ENCODE data around the gene LRRC28.
A peak's percentile ranks its signal among the peaks of the same experiment; 100 is the strongest.

LRRC28 gene

DNA sequence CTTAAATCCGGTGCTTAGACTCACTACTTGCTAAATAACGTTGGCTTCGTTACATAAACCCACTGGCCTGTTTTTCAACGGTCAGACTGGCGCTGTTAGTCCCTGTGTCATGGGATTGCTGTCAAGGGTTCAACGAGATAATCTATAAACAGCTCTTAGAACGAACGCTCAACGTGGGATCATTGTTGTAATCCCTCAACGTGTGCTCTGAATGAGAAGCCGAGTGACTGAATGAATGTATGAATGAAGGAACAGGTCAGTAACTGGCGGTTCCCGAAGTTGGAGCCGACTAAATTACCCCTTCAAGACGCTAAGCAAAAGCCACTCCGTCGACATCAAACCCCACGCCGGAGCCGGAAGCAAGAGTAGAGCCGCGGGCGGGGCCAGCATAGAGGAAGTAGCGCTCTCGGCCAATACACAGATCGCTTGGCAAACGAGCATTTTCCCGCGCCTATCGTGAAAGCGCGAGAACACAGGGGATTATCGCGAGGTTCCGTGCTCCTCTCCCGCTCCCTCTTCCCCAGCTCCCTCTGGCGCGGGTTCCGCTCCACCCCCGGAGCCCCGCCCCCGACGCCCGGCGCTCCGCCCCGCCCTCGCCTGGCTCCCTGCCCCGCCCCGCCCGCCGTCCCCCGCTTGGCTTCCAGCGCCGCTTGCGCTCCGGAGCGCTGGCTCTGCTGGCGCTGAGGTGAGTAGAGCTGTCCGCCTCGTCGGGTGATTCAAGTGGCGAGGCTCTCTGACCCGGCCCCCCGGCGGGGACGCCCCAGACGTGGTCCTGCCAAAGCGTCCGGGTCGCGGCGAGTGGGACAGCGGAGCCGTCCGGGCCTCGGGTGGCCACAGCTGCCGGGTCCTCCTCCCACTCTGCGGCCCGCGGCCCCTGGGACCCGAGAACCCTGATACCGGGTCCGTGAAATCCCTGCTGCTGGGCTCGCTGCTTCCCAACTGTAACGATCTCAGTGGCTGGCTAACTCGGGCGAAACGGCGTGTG is at the start of gene LRRC28 (continued):
- TF ChIP-seq ZFP37 (tag by site-specific recombination; IDR thresholded peaks at IDR 0.05) (peak; percentile 55), ZNF660 (tag by site-specific recombination; IDR thresholded peaks at IDR 0.05) (peak; percentile 73), KLF7 (tag by site-specific recombination; IDR thresholded peaks at IDR 0.05; ENCODE audit: borderline replicate concordance) (no peak), ZNF16 (tag by site-specific recombination; IDR thresholded peaks at IDR 0.05; ENCODE audit: low read depth) (no peak), ZNF518A (tag by site-specific recombination; conservative IDR thresholded peaks at IDR 0.05; ENCODE audit: low read depth) (peak; percentile 75), ZNF830 (tag by site-specific recombination; IDR thresholded peaks at IDR 0.05; ENCODE audit: low read depth) (no peak), ZNF292 (tag by site-specific recombination; IDR thresholded peaks at IDR 0.05; ENCODE audit: borderline replicate concordance, low read depth) (no peak), ZNF169 (tag by site-specific recombination; IDR thresholded peaks at IDR 0.05) (no peak), ZNF654 (tag by site-specific recombination; IDR thresholded peaks at IDR 0.05; ENCODE audit: low read depth) (no peak), ZNF112 (tag by site-specific recombination; IDR thresholded peaks at IDR 0.05) (no peak), ZNF221 (tag by site-specific recombination; IDR thresholded peaks at IDR 0.05; ENCODE audit: borderline replicate concordance) (no peak), GLI2 (tag by site-specific recombination; IDR thresholded peaks at IDR 0.05; ENCODE audit: borderline replicate concordance, low read depth) (no peak), ZNF280C (tag by site-specific recombination; IDR thresholded peaks at IDR 0.05) (no peak), ZNF211 (tag by site-specific recombination; IDR thresholded peaks at IDR 0.05; ENCODE audit: low read depth) (no peak), ZNF157 (tag by site-specific recombination; IDR thresholded peaks at IDR 0.05) (no peak), ZNF792 (tag by site-specific recombination; IDR thresholded peaks at IDR 0.05) (0 out of 2 replicates have a peak, but pooled peaks have one; percentile 15), ZNF791 (tag by site-specific recombination; IDR thresholded peaks at IDR 0.05) (no peak), BCL11B (tag by site-specific recombination; IDR thresholded peaks at IDR 0.05; ENCODE audit: low read depth) (no peak), SP2 (tag by site-specific recombination; IDR thresholded peaks at IDR 0.05) (peak; percentile 97), ZNF48 (tag by site-specific recombination; IDR thresholded peaks at IDR 0.05) (no peak)
- TF ChIP-seq, protein P1, sequence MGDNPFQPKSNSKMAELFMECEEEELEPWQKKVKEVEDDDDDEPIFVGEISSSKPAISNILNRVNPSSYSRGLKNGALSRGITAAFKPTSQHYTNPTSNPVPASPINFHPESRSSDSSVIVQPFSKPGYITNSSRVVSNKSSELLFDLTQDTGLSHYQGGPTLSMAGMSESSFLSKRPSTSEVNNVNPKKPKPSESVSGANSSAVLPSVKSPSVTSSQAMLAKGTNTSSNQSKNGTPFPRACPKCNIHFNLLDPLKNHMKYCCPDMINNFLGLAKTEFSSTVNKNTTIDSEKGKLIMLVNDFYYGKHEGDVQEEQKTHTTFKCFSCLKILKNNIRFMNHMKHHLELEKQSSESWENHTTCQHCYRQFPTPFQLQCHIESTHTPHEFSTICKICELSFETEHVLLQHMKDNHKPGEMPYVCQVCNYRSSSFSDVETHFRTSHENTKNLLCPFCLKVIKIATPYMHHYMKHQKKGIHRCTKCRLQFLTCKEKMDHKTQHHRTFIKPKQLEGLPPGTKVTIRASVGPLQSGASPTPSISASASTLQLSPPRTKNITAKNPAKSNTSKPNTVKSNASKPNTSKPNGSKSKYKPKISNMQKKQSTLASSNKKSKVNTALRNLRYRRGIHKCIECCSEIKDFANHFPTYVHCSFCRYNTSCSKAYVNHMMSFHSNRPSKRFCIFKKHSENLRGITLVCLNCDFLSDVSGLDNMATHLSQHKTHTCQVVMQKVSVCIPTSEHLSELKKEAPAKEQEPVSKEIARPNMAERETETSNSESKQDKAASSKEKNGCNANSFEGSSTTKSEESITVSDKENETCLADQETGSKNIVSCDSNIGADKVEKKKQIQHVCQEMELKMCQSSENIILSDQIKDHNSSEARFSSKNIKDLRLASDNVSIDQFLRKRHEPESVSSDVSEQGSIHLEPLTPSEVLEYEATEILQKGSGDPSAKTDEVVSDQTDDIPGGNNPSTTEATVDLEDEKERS (tag by site-specific recombination; IDR thresholded peaks at IDR 0.05), result no peak
- TF ChIP-seq, protein P2, sequence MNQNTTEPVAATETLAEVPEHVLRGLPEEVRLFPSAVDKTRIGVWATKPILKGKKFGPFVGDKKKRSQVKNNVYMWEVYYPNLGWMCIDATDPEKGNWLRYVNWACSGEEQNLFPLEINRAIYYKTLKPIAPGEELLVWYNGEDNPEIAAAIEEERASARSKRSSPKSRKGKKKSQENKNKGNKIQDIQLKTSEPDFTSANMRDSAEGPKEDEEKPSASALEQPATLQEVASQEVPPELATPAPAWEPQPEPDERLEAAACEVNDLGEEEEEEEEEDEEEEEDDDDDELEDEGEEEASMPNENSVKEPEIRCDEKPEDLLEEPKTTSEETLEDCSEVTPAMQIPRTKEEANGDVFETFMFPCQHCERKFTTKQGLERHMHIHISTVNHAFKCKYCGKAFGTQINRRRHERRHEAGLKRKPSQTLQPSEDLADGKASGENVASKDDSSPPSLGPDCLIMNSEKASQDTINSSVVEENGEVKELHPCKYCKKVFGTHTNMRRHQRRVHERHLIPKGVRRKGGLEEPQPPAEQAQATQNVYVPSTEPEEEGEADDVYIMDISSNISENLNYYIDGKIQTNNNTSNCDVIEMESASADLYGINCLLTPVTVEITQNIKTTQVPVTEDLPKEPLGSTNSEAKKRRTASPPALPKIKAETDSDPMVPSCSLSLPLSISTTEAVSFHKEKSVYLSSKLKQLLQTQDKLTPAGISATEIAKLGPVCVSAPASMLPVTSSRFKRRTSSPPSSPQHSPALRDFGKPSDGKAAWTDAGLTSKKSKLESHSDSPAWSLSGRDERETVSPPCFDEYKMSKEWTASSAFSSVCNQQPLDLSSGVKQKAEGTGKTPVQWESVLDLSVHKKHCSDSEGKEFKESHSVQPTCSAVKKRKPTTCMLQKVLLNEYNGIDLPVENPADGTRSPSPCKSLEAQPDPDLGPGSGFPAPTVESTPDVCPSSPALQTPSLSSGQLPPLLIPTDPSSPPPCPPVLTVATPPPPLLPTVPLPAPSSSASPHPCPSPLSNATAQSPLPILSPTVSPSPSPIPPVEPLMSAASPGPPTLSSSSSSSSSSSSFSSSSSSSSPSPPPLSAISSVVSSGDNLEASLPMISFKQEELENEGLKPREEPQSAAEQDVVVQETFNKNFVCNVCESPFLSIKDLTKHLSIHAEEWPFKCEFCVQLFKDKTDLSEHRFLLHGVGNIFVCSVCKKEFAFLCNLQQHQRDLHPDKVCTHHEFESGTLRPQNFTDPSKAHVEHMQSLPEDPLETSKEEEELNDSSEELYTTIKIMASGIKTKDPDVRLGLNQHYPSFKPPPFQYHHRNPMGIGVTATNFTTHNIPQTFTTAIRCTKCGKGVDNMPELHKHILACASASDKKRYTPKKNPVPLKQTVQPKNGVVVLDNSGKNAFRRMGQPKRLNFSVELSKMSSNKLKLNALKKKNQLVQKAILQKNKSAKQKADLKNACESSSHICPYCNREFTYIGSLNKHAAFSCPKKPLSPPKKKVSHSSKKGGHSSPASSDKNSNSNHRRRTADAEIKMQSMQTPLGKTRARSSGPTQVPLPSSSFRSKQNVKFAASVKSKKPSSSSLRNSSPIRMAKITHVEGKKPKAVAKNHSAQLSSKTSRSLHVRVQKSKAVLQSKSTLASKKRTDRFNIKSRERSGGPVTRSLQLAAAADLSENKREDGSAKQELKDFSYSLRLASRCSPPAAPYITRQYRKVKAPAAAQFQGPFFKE (tag by site-specific recombination; IDR thresholded peaks at IDR 0.05; ENCODE audit: borderline replicate concordance), result no peak
